Liver (tissue), 10 donors: ENCODE measurements around the gene CNEP1R1. TPM values are rescaled to one million over a fixed set of nuclear protein-coding genes. Genes with fewer than 3 reads are reported as not detected.

Experiments
- DNase-seq: peaks from one replicate; pipeline ENCODE4 v3.0.0-alpha.2; 2017; ENCODE audit warnings: low spot score
- H3K27ac ChIP-seq, 2 donors: one replicate each; pipeline ENCODE4 v1.7.0; 2013; ENCODE audit warnings: inconsistent platforms in 2 of 2, low read length in 2 of 2, control low read depth in 1 of 2, low read depth in 1 of 2, mild to moderate bottlenecking in 1 of 2
- H3K27me3 ChIP-seq, 4 donors: one replicate each; pipeline versions ENCODE4 v1.6.1 to v1.7.0; 2013; ENCODE audit warnings: low read length in 3 of 4, inconsistent platforms in 1 of 4, mild to moderate bottlenecking in 1 of 4, moderate library complexity in 1 of 4; ENCODE audit not compliant: control insufficient read depth in 4 of 4, insufficient read depth in 4 of 4
- H3K36me3 ChIP-seq, 4 donors: one replicate each; pipeline versions ENCODE4 v1.6.1 to v1.7.0; 2013; ENCODE audit warnings: low read length in 3 of 4, mild to moderate bottlenecking in 3 of 4, low read depth in 1 of 4, moderate library complexity in 1 of 4; ENCODE audit not compliant: control insufficient read depth in 4 of 4, insufficient read depth in 3 of 4
- H3K4me1 ChIP-seq, 4 donors: one replicate each; pipeline versions ENCODE4 v1.6.1 to v1.7.0; 2013; ENCODE audit warnings: low read length in 3 of 4, mild to moderate bottlenecking in 3 of 4, moderate library complexity in 1 of 4; ENCODE audit not compliant: control insufficient read depth in 4 of 4, insufficient read depth in 4 of 4
- H3K4me3 ChIP-seq, 3 donors: one replicate each; pipeline versions ENCODE4 v1.6.1 to v1.7.0; 2013; ENCODE audit warnings: low read length in 3 of 3, control low read depth in 1 of 3, low read depth in 1 of 3, mild to moderate bottlenecking in 1 of 3
- H3K9ac ChIP-seq, 2 donors: one replicate each; pipeline ENCODE4 v1.7.0; 2013; ENCODE audit warnings: low read length in 2 of 2, mild to moderate bottlenecking in 2 of 2, moderate library complexity in 2 of 2, control low read depth in 1 of 2, low read depth in 1 of 2
- H3K9me3 ChIP-seq, 4 donors: one replicate each; pipeline versions ENCODE4 v1.6.1 to v1.7.0; 2013; ENCODE audit warnings: low read length in 3 of 4; ENCODE audit not compliant: control insufficient read depth in 4 of 4
- ATF3 ChIP-seq: IDR thresholded peaks from 2 replicates; pipeline ENCODE4 v1.6.1; 2016; ENCODE audit warnings: antibody characterized with exemption
- CTCF ChIP-seq: fragments of 150-350 bp; IDR thresholded peaks from 2 replicates; pipeline ENCODE4 v1.5.1; 2017; ENCODE audit warnings: improper control_type of control experiment, low read depth, low read length; ENCODE audit not compliant: missing input control
- EGR1 ChIP-seq, 2 donors: IDR thresholded peaks; 2 replicates each; pipeline ENCODE4 v1.6.1; 2016 to 2018; ENCODE audit warnings: antibody characterized with exemption in 2 of 2, low read depth in 2 of 2
- FOXA1 ChIP-seq: IDR thresholded peaks from 2 replicates; pipeline ENCODE4 v1.6.1; 2016; ENCODE audit warnings: antibody characterized with exemption
- FOXA2 ChIP-seq: IDR thresholded peaks from 2 replicates; pipeline ENCODE4 v1.6.1; 2016; ENCODE audit warnings: antibody characterized with exemption
- GABPA ChIP-seq, 2 donors: IDR thresholded peaks in 1 of 2; conservative IDR thresholded peaks in 1 of 2; 2 replicates each; pipeline ENCODE4 v1.6.1; 2016; ENCODE audit warnings: antibody characterized with exemption in 2 of 2, mild to moderate bottlenecking in 1 of 2, moderate library complexity in 1 of 2
- HNF4A ChIP-seq, 2 donors: conservative IDR thresholded peaks; 2 replicates each; pipeline ENCODE4 v1.6.1; 2016; ENCODE audit warnings: antibody characterized with exemption in 2 of 2, mild to moderate bottlenecking in 2 of 2
- HNF4G ChIP-seq: IDR thresholded peaks from 2 replicates; pipeline ENCODE4 v1.6.1; 2016; ENCODE audit warnings: antibody characterized with exemption
- JUND ChIP-seq, 2 donors: IDR thresholded peaks; 2 replicates each; pipeline ENCODE4 v1.6.1; 2016; ENCODE audit warnings: antibody characterized with exemption in 2 of 2
- NR2F2 ChIP-seq: IDR thresholded peaks from 2 replicates; pipeline ENCODE4 v1.6.1; 2016; ENCODE audit warnings: antibody characterized with exemption
- RAD21 ChIP-seq, 2 donors: IDR thresholded peaks; 2 replicates each; pipeline ENCODE4 v1.6.1; 2016; ENCODE audit warnings: antibody characterized with exemption in 2 of 2, mild to moderate bottlenecking in 2 of 2
- REST ChIP-seq: IDR thresholded peaks from 2 replicates; pipeline ENCODE4 v1.6.1; 2016; ENCODE audit warnings: antibody characterized with exemption, mild to moderate bottlenecking
- RXRA ChIP-seq, 2 donors: IDR thresholded peaks; 2 replicates each; pipeline ENCODE4 v1.6.1; 2017 to 2018; ENCODE audit warnings: antibody characterized with exemption in 2 of 2, mild to moderate bottlenecking in 1 of 2
- SP1 ChIP-seq: IDR thresholded peaks from 2 replicates; pipeline ENCODE4 v1.6.1; 2018; ENCODE audit warnings: antibody characterized with exemption, mild to moderate bottlenecking
- TAF1 ChIP-seq: conservative IDR thresholded peaks from 2 replicates; pipeline ENCODE4 v1.6.1; 2016; ENCODE audit warnings: antibody characterized with exemption, mild to moderate bottlenecking
- YY1 ChIP-seq: IDR thresholded peaks from 2 replicates; pipeline ENCODE4 v1.6.1; 2016; ENCODE audit warnings: antibody characterized with exemption, mild to moderate bottlenecking
- ZBTB33 ChIP-seq: IDR thresholded peaks from 2 replicates; pipeline ENCODE4 v1.6.1; 2016; ENCODE audit warnings: antibody characterized with exemption
- WGBS: extraction: QIAGEN DNeasy Blood & Tissue Kit; methylation state at CpG from one replicate; pipeline ENCODE4 v1.1.7; 2013; 5-methylcytosine and 5-hydroxymethylcytosine counted together
- polyA plus RNA-seq, 2 donors: library from polyadenylated mRNA; stranded (reverse) in 1 of 2; unstranded in 1 of 2; fragments of 200-250 nt in 1 of 2; fragments of >200 nt in 1 of 2; fragmentation: Nextera tagmentation in 1 of 2; extraction: Ambion mirVana in 1 of 2; gene quantifications; one replicate each; pipeline versions ENCODE4 v1.2.1 to v1.2.3, GENCODE V29; 2013 to 2015
- small RNA-seq: library from RNA; depleted of rRNA; stranded (forward); fragments of <200 nt; gene quantifications from one replicate; pipeline ENCODE3, GENCODE V24; 2014
- total RNA-seq, 2 donors: library from RNA; depleted of rRNA; stranded (reverse); fragments of >200 nt; gene quantifications; one replicate each; pipeline ENCODE4 v1.2.3, GENCODE V29; 2014
- TF ChIP-seq, protein P1 (sequence below): IDR thresholded peaks from 2 replicates; pipeline ENCODE4 v1.6.1; 2016; ENCODE audit warnings: antibody characterized with exemption
- donor health status: healthy.
- donor health status: healthy.
- donor health status: healthy.
- donor health status: healthy.
- donor health status: healthy.

CNEP1R1 gene
- total and polyA plus RNA-seq, 4 donors, result 4.2 to 21.6 (median 8.8) TPM

DNA sequence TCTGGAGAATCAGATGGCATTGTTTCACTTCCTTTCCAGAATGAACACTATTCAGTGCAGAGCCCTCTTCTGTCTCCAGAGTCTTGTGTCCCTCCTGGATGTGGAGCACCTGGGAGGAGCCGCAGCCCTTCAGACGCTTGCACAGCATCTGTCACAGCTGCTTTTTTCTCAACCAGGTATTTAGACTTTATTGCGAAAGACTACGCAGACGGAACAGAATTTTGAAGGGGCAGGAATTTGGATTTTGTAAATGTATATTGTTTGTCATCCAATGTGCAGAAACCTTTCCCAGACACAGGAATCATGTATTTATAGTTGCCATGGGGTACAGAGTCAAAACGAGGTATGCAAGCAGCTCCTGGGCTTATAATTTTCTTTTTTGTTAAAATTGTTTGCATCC lies 61.2 kb downstream of the CNEP1R1 start:
- no peak overlapping the region for H3K9ac ChIP-seq
- 96% methylated on average over 6 of the region's 6 CpGs for WGBS
- H3K36me3 ChIP-seq, result peaks cover 3 to 39% (median 34%) of the 10 kb centered on the region in 4 donors
- H3K27ac ChIP-seq, result no peak overlapping the region
- no peak overlapping the region for H3K4me3 ChIP-seq
- TF ChIP-seq ZBTB33 (no peak), JUND (IDR thresholded peaks at IDR 0.05) (no peak), ATF3 (no peak), HNF4G (no peak), HNF4A (conservative IDR thresholded peaks at IDR 0.05) (no peak), YY1 (no peak), SP1 (no peak), GABPA (IDR thresholded peaks at IDR 0.05 in 1 of 2, conservative IDR thresholded peaks at IDR 0.05 in 1 of 2) (no peak), CTCF (no peak), NR2F2 (no peak), RXRA (IDR thresholded peaks at IDR 0.05) (no peak), REST (no peak), FOXA1 (no peak), EGR1 (IDR thresholded peaks at IDR 0.05; ENCODE audit: low read depth in 2 of 2) (no peak), FOXA2 (no peak), RAD21 (IDR thresholded peaks at IDR 0.05) (no peak), TAF1 (no peak)
- TF ChIP-seq, protein P1, sequence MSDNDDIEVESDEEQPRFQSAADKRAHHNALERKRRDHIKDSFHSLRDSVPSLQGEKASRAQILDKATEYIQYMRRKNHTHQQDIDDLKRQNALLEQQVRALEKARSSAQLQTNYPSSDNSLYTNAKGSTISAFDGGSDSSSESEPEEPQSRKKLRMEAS, result no peak
- H3K4me1 ChIP-seq, result no peaks in the 10 kb centered on the region
- no peak for DNase-seq
- H3K27me3 ChIP-seq, result no peaks in the 10 kb centered on the region
- no peaks in the 10 kb centered on the region for H3K9me3 ChIP-seq

Small RNAs within 50 kb of the gene (small RNA-seq; reads per million reads assigned to genes)
- not detected for gene RF00017

Other genes with a start within 250 kb of the CNEP1R1 start
- gene ZNF423, start 169.1 kb upstream of the CNEP1R1 start, total RNA-seq, result 1 to 10 TPM in 1 of 2 donors, under 1 TPM in 1; 0.42 to 1.6 TPM
- under 1 TPM; 0.24 to 0.37 TPM for gene ZNF423, start 169.1 kb upstream of the CNEP1R1 start, polyA plus RNA-seq
- 10 to 100 TPM; 12.6 to 24.3 TPM for gene HEATR3, start 40.7 kb downstream of the CNEP1R1 start, total RNA-seq
- 1 to 10 TPM; 3.8 to 6.8 TPM for gene HEATR3, start 40.7 kb downstream of the CNEP1R1 start, polyA plus RNA-seq
- 10 to 100 TPM in 1 of 2 donors, 1 to 10 TPM in 1; 7.5 to 10.8 TPM for gene TENT4B, start 128.1 kb downstream of the CNEP1R1 start, total RNA-seq
- gene TENT4B, start 128.1 kb downstream of the CNEP1R1 start, polyA plus RNA-seq, result 1 to 10 TPM; 4.2 to 8.3 TPM
- gene ADCY7, start 241.3 kb downstream of the CNEP1R1 start, total RNA-seq, result 10 to 100 TPM; 11.5 to 43.9 TPM
- 1 to 10 TPM; 1.8 to 3.4 TPM for gene ADCY7, start 241.3 kb downstream of the CNEP1R1 start, polyA plus RNA-seq